ENCODE measurements around the gene SCART1.
"Not testable (repeated sequence)": the region's sequence is repeated elsewhere in the genome, so short reads cannot be mapped to it uniquely, and the experiment has no call there.

SCART1 gene

DNA sequence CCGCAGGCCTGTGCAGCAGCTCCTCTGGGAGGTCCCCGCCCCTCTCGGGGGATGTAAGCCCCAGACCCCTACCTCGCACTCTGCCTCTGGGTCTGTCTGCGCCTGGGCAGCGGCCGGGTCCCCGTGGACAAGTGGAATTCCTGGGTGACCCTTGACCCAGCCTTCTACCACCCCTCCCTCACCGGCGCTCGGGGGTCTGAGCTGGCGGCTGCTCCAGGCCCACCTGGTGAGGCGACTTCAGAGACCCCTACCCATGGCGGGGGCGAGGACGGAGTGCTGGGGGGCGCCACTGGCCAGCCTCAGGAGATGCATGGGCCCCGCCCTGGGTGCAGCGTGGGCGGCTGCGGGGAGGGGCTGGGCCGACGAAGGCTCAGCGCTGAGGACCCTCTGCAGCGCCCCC lies 21.0 kb upstream of the SCART1 start:
- not testable (repeated sequence) for DNase-seq (ENCODE audit: low spot score)

DNA sequence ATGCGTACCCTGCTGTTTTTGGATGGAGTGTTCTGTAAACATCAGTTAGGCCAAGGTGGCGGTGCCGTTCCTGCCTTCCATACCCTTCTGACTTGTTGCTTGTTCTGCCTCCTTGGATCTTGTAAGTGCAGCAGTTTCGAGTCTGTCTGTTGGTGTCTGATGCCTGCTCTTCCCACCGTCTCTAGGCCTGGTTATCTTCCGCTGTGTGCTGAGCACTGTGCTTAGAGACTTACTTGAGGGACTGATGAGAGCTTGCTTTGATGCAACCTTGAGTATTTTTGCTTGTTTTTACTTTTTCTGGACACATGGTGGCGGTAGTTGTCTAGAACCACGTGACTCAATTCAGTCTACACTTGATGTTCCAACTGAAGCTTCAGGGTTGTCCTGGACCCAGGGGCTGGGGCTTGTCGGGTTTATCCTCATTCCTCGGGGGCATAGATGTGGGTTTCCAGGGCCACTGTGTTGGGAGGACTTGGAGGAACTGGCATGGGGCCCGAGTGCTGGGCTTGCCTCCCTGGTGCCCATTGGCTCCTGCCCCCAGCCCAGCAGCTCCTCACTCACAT lies 15.0 kb upstream of the SCART1 start:
- peak; percentile 50 for DNase-seq (ENCODE audit: low spot score)

DNA sequence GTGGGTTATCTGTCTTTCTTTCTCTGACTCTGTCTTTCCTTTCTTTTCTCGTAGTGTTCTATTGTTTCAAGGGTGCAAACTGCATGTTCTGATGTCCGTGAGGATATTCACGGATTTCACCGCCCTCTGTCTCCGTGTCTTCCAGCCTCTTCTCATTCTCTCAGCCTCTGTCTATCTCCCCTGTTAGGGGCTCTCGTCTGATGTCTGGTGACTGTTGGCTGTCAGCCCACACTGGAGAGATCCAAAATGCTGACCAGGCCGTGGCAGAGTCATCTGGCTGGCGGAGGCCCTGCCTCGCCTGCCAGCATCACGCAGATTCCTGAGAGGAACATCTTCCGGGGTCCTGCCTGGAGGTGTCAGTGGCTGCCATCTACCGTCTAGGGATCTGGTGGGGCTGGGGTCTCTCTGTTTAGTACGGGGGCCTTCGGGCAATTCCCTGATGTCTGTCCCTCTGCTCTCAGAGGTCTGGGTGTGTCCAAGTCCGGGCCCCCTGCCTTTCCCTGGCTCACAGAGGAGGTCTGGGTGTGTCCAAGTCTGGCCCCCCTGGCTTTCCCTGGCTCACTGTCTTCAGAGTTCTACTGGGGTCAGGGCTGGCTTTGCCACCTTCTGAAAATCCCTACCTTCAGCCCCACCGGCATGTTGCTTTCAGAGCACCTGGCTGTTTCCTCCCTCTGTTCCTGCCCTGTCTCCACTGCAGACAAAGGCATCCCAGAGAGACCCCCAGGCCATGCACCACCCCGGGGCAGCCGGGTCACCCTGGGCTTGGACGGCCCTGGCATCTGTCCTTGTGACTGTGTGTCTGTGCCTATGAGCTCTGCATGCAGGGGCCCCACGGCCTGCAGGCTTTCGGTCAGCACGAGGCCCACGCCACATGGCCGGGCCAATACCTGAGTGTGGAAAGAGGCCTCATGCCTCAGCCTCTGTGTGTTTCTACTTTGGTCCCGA lies 14.0 kb upstream of the SCART1 start:
- no peak for DNase-seq (ENCODE audit: low spot score)

DNA sequence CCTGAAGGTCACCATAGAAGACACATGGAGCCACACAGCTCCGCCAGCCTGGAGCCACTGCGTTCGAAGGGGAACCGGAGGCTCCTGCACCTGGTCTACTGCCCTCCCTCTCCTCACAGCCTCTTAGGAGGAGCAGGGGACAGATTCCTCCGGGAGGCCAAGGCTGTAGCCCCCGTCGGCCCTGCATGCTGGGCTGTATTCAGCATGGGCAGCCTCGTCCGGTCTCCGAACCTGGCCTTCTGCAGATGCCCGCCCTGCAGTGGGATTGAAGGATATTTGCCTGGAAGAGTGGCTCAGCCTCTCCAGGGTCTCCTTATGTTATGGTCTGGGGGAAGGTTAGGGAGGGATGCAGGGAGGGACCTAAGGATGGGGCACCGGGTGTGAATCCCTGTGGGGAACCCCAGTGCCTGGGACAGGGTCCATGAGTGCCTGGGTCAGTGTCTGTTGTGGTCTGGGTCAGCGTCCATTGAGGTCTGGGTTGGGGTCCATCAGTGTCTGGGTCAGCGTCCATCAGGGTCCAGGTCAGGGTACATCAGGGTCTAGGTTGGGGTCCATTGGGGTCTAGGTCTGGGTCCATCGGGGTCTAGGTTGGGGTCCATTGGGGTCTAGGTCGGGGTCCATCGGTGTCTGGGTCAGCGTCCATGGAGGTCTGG lies 13.0 kb upstream of the SCART1 start:
- DNase-seq (ENCODE audit: low spot score), result no peak

DNA sequence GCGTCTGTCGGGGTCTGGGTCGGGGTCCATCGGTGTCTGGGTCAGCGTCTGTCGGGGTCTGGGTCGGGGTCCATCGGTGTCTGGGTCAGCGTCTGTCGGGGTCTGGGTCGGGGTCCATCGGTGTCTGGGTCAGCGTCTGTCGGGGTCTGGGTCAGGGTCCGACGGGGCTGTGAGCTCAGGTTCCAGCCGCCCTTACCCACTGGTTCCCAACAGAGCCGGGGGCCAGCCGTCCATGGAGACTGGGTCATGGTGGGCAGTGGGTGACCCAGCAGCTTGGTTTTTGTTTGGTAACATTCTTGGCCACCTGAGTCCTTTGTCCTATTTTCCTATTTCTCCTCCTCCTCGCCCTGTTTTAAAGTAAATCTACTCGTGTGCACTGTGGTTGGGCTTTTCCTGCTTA lies 12.4 kb upstream of the SCART1 start:
- not testable (repeated sequence) for DNase-seq (ENCODE audit: low spot score)

DNA sequence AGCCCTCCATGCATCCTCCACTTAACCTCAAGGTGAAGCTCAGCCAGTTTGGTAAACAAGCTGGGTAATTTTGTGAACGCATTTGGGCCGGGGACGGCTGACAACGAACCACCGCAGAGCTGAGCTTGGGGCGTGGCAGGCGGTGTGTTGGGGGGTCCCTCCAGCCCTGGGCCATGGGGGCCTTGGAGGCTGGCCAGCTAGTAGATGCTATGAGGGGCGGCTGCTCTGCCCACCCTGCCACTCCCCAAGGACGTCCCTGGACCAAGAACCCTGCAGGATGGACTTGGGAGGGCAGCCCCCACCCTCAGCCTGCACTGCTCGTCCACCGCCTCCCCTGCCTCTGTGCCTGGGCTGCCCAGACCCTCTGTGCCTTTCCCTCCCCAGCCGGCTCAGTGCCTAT lies 12.0 kb upstream of the SCART1 start:
- DNase-seq (ENCODE audit: low spot score), result no peak

DNA sequence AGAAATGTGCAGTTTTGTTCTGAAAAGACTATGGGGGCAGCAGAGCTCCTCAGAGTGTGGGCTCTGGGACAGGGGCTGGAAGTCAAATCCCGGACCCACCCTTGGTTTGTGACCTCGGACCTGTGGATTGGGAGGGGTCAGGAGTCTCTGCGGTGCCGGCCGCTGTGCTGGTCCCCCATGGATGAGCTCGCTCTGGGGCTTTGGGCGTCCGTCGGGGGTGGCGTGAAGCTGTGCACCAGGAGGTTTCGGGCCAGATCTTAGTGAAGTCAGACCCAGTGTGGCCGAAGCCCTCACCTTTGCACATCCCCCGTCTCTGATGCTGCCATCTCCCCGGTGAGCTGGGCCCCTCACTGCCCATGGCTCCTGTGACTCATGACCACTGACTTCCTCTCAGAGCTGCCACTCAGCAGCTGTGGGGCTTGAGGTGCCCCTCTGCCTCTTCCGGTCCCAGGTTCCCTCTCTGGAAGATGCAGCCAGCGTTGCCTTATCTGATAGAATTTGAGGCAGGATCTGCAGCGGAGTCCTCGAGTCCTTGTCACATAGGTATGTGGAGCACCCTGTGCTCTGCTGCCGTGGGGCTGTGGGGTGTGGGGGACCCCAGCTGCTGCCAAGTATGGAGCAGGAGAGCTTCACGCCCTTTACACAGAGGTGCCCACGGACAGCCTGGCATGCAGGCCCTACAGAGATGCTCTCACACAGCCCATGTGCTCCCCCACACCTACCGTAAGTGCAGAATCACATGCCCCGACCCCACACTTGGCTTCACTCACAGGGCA lies 11.4 kb upstream of the SCART1 start:
- DNase-seq (ENCODE audit: low spot score), result no peak

DNA sequence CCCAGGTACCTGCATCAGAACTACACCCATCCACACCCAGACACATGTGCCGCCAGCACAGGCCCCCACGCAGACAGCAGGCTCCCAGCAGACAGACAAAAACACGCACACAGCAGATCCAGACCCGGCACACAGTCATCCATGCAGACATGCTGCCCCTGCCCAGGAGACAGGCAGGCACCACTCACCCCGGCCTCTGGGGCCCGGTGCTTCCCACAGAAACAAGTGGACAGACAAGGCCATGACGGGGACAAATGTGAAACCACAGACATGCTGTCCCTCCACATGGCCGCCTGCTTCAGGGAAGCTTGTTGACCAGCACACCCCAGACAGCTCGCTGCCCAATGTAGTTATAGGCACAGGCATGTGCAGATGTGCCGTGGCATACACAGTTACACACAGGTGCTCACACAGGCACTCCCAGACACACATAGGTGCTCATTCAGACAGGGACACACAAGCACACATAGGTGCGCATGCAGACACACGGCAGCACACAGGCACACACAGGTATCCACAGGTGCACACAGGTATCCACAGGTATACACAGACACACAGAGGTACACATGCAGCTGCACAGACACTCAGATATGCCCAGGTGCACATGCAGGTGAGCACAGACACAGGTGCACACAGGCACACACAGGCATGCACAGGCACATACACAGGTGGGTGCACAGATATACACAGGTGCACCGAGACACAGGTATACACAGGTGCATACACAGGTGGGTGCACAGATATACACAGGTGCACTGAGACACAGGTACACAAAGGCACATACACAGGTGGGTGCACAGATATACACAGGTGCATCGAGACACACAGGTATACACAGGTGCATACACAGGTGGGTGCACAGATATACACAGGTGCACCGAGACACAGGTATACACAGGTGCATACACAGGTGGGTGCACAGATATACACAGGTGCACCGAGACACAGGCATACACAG lies 10.5 kb upstream of the SCART1 start:
- DNase-seq (ENCODE audit: low spot score), result peak; percentile 7

DNA sequence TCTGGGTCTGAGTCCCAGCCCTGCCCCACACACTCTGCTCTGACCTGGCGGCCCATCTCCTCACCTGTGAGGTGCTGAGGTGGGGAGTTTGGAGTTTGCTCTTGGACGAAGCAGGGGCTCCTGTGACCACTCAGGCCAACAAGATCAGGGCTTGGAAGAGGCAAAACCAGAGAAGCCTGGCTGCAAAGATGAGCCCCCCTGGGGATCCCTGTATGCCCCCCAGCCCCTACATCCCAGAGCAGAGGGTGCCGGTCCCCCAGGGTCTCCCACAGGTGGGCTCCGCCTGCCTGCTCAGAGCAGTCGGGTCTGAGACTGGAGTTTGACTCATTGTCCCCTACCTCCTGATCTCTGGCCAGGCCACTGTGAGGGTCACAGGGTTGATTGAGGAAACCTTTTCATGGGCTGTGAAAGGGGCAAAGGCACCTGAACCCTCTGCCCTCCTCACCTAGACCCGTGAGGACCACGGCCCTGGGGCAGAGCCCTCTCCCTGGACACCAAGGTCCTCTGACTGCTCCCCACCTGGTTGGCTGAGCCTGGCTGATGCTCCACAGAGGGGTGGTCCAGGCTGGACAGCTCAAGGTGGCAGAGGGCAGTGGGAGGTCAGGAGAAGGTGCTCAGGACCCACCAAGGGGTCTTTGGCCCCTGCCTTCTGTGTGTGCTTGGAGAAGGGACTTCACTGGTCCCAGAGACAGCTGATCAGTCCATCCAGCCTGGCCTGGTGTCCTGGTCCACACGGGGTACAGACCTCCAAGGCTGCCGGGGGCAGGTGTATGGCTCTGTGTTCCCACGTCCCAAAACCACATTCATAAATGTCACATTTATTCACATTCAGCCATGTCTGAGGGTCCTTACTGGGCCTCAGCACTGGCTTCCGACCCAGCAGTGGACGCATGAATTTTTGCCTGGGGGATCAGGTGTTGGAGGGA lies 9.1 kb upstream of the SCART1 start:
- DNase-seq (ENCODE audit: low spot score), result no peak

DNA sequence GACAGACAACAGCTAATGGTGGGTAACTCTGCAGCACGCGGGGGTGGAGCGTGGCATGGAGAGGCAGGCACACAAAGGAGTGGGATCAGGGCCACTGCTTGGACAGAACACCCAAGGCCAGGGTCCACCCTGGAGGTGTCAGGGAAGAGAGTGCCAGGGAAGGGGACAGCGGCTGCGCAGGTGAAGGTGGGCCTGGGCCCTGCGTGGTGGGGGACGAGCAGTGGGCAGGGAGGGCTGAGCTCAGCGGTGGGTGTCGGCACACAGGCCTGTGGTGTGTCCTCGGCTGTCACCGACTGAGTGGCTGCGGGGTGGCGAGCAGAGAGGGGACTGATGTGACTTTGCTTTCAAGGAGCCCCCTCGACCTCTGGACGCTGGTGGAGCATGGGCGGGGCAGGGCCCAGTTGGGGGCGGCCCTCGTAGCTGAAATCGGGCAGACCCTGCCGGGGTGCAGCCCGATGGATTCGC lies 8.4 kb upstream of the SCART1 start:
- no peak for DNase-seq (ENCODE audit: low spot score)

DNA sequence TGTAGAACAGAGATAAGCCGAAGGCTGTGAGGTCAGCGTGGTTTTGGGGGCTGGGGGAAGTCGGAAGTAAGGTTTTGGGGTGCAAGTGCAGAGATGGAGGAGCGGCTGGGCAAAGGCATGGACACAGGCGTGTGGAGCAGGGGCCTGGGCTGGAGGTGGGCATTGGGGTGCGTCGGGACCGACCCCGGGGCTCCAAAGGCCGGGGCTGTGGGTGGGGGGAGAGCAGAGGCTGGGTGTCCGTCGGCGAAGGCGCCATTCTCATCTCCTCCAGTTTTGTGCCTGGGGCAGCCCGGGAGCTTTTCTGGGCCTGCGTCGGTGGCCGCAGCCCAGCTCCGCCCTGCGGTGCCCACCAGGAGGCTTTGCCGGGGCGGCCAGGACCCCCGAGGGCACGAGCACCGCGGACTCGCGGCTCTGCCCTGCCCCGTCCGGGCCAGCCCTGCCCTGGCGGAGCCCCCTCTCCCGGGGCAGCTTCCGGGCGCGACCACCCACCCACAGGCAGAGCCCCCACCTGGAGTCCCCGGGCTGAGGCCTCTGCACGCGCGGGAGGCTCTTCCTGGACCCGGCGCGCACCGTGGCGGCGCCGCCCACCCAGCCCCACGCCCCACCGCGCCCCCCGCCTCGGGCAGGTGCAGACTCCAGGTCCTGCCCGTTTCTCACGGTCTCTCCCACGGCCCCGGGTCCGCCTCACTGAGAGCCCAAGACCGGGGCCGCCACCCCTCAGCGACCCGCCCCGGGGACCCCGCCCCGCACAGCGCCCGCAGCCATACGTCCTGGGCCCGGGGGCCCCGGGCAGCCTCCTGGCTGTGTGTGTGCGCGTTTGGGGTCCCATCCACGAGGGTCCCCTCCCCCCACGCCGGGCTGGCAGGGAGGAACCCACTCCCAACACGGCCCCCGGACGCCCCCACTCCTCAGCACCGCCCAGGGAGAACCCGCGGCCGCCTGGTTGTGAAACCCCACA lies 7.7 kb upstream of the SCART1 start:
- no peak for DNase-seq (ENCODE audit: low spot score)

DNA sequence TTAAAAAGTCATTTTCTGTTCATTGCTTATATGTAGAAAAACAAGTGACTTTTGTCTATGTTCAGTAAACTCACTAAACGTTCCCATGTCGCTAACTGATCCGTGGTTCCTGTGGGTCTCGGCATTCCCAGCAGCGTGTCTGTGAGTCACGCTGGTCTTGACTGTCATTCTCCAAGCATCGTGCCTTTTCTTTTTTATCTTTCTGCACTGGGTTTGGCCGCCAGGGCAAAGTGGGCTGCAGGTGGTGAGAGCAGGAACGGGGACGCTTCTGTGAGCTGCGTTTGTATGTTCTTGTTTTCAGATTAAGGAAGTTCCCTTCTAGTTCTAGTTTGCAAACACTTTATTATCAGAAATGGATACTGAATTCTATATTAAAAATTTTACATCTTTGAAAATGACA lies 6.8 kb upstream of the SCART1 start:
- DNase-seq (ENCODE audit: low spot score), result no peak

DNA sequence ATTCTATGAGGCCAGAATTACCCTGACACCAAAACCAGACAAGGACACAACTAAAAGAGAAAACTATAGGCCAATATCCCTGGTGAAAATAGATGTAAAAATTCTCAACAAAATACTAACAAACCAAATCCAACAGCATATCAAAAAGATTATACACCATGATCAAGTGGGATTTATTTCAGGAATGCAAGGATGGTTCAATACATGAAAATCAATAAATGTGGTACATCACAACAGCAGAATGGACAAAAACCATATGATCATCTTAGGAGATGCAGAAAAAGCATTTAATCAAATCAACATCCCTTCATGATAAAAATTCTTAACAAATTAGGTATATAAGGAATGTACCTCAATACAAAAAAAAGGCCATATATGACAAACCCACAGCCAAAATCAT lies 5.6 kb upstream of the SCART1 start:
- no peak for DNase-seq (ENCODE audit: low spot score)

DNA sequence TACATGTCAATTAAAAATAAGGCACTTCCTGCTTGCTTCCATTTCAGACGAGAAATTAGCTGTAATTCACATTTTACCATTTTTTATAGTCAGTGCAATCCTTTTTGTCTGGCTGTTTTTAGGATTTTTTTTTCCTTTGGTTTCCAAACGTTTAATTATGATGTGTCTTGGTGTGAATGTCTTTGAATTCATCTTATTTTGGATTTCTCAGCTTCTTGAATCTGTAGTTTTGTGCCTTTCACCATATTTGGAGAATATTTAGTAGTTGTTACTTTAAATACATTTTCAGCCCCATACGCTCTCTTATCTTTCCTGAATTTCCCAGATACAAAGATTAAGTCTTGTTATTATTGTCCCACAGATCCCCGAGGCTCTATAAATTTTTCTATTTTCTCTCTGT lies 2.4 kb upstream of the SCART1 start:
- DNase-seq (ENCODE audit: low spot score), result no peak

DNA sequence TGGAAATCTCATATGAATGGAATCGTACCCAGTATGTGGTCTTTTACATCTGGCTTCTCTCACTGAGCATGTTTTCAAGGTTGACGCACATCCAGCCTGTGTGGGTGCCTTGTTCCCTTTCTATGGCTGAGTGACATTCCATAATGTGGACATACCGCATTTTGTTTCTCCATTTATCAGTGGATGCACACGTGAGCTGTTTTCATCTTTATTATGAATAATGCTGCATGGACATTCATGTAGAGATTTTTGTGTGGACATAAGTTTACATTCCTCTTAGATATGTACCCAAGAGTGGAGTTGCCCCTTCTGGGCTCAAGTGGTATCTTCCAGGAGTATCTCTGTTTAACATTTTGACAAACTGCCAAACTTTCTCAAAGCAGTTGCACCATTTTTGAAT lies 1.3 kb upstream of the SCART1 start:
- DNase-seq (ENCODE audit: low spot score), result no peak

DNA sequence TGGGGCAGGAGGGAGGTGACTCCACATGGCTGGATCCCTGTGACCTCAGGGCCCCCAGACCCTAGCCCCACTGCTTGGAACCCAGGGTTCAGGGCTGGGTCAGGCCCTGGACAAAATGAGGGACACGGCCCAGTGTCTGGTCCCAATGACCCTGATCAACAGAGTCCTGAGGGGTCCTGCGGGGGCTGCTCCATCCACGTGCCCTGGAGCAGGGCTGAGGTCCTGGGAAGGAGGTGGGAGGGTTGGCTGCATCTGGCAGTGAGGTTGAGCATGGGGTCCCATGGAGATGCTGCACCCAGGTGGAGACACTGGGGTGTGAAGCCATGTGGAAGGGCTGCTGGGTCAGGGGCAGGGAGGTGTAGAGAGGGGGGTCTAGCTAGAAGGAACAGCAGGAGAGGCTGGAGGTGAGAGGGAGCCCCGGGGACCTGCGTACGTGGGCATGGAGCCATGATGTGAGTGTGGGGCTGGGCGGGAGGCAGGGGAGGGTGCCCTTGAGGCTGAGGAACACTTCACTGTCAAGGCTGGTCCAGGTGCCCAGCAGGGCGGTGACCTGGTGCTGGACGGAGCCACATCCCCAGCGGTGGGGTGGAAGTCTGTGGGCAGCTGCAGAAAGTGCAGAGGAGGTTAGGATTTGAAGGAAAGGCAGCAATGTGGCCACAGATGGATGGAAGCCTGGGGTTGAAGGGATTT lies 604 bp downstream of the SCART1 start:
- no peak for DNase-seq (ENCODE audit: low spot score)

DNA sequence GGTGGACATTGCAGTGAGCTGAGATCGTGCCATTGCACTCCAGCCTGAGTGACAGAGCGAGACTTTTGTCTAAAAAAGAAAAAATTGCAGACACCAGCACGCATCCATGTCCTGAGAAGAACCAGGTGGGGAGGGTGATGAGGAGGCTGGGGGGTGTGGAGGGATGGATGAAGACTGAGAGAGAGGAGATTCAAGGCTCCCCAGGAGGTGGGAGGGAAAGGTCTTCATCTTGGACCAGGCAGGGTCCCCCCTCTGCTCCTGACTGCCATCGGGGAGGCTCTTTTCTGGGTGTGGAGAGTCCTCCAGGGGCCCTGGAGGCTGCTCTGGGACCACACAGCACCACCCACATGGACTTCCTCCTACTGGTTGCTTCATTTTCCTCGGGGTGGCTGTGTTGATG lies 1.5 kb downstream of the SCART1 start:
- DNase-seq (ENCODE audit: low spot score), result no peak

DNA sequence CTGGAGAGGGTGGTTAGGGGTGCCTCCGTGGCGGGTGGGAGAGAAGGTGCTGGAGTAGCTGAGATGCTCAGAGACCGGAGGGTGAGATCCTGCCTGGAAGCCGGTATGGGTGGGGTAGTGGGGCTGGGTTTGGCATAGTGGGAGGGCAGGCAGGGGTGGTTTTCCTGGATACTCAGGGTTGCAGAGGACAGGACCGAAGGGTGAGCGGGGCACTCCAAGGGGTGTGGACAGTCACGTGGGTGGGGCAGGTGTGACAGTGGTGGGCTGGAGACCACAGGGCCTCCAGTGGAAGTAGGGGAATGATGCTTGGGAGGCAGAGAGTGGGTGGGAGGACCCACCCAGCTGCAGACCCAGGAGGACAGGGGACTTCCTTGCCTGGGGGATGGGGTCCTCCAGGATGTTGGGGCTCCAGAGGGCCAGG lies 1.9 kb downstream of the SCART1 start:
- DNase-seq (ENCODE audit: low spot score), result no peak

Data from RKO (cell line).